Gastroesophageal sphincter (tissue), 4 donors: ENCODE results near the gene ST6GALNAC3. TPM values are rescaled to one million over a fixed set of nuclear protein-coding genes. Genes with fewer than 3 reads are reported as not detected.

Experiments
- ATAC-seq: fragments of 150-250 bp; one replicate; pipeline ENCODE4 v1.9.1; 2016; ENCODE audit warnings: mild to moderate bottlenecking, moderate library complexity
- H3K27ac ChIP-seq, 4 donors: fragments of 200-600 bp; sonication (generic) in 3 of 4; 1 replicate in 3 of 4; 2 replicates in 1 of 4; pipeline ENCODE4 v1.5.1; 2016 to 2019
- H3K27me3 ChIP-seq: fragments of 200-600 bp; sonication (generic); one replicate; pipeline ENCODE4 v1.5.1; 2019
- H3K36me3 ChIP-seq, 2 donors: fragments of 200-600 bp; sonication (generic); one replicate each; pipeline ENCODE4 v1.5.1; 2019; ENCODE audit warnings: control low read depth in 1 of 2
- H3K4me1 ChIP-seq, 3 donors: fragments of 200-600 bp; sonication (generic); 1 replicate in 2 of 3; 2 replicates in 1 of 3; pipeline ENCODE4 v1.5.1; 2016 to 2019; ENCODE audit warnings: control low read depth in 2 of 3
- H3K4me3 ChIP-seq, 2 donors: fragments of 200-600 bp; sonication (generic); one replicate each; pipeline ENCODE4 v1.5.1; 2019; ENCODE audit warnings: mild to moderate bottlenecking in 1 of 2, moderate library complexity in 1 of 2
- H3K9me3 ChIP-seq, 3 donors: fragments of 200-600 bp; sonication (generic); one replicate each; pipeline ENCODE4 v1.5.1; 2017 to 2019; ENCODE audit warnings: control low read depth in 2 of 3
- EP300 ChIP-seq: sonication (generic); formaldehyde crosslinking; IDR thresholded peaks from one replicate; pipeline ENCODE4 v1.6.1; 2017; ENCODE audit warnings: antibody characterized with exemption, mild to moderate bottlenecking
- POLR2A ChIP-seq, 2 donors: fragments of 450-650 bp; IDR thresholded peaks; one replicate each; pipeline ENCODE4 v1.6.1; 2017; ENCODE audit warnings: antibody characterized with exemption in 2 of 2, mild to moderate bottlenecking in 2 of 2, moderate library complexity in 1 of 2
- POLR2AphosphoS5 ChIP-seq: sonication (generic); formaldehyde crosslinking; IDR thresholded peaks from one replicate; pipeline ENCODE4 v1.6.1; 2017; ENCODE audit warnings: antibody characterized with exemption
- WGBS, 2 donors: methylation state at CpG; one replicate each; pipeline ENCODE4 v1.1.5; 2018; ENCODE audit warnings: low coverage in 1 of 2; 5-methylcytosine and 5-hydroxymethylcytosine counted together
- total RNA-seq, 4 donors: library from RNA; depleted of rRNA; stranded (reverse); fragments of >200 nt; gene quantifications; one replicate each; pipeline ENCODE4 v1.1.0, GENCODE V29; 2016
- TF ChIP-seq, protein P1 (sequence below), 4 experiments: fragments of 200-600 bp in 2 of 4; fragments of 450-650 bp in 2 of 4; sonication (generic) in 1 of 4; IDR thresholded peaks; one replicate each; pipeline ENCODE4 v1.5.1; 2017 to 2019; ENCODE audit warnings: antibody characterized with exemption in 4 of 4, mild to moderate bottlenecking in 2 of 4, moderate library complexity in 2 of 4

The ST6GALNAC3 gene
- total RNA-seq, 4 donors from 2014 or later = 2.8 to 10.6 (median 3.3) TPM

DNA sequence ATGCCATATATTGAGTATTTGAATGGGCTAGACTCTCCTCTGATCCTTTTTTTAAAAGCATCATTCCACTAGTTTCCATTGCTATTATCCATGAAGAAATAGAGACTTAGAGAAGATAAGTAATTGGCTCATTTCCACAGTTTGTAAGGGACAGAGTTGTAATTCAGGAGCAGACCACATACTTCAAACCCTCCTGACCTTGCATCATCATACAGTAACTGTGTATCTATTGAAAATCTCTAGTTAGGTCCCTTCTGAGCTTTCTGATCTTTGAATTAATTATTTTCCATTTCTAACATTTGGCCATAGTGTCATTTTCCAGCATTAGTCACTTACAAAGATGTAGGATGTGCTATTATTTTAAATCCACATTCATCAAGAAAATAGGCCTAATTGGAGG is 406.3 kb downstream of the ST6GALNAC3 start:
- TF ChIP-seq EP300 (no peak), POLR2AphosphoS5 (no peak), POLR2A (IDR thresholded peaks at IDR 0.05) (no peak)
- TF ChIP-seq, protein P1, sequence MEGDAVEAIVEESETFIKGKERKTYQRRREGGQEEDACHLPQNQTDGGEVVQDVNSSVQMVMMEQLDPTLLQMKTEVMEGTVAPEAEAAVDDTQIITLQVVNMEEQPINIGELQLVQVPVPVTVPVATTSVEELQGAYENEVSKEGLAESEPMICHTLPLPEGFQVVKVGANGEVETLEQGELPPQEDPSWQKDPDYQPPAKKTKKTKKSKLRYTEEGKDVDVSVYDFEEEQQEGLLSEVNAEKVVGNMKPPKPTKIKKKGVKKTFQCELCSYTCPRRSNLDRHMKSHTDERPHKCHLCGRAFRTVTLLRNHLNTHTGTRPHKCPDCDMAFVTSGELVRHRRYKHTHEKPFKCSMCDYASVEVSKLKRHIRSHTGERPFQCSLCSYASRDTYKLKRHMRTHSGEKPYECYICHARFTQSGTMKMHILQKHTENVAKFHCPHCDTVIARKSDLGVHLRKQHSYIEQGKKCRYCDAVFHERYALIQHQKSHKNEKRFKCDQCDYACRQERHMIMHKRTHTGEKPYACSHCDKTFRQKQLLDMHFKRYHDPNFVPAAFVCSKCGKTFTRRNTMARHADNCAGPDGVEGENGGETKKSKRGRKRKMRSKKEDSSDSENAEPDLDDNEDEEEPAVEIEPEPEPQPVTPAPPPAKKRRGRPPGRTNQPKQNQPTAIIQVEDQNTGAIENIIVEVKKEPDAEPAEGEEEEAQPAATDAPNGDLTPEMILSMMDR (IDR thresholded peaks at IDR 0.05) = no peak
- Histone ChIP-seq H3K4me1 (no peaks in the 10 kb centered on the region), H3K9me3 (no peaks in the 10 kb centered on the region), H3K27me3 (no peaks in the 10 kb centered on the region), H3K36me3 (no peaks in the 10 kb centered on the region), H3K27ac (no peak overlapping the region), H3K4me3 (no peak overlapping the region)
- ATAC-seq = no peak

DNA sequence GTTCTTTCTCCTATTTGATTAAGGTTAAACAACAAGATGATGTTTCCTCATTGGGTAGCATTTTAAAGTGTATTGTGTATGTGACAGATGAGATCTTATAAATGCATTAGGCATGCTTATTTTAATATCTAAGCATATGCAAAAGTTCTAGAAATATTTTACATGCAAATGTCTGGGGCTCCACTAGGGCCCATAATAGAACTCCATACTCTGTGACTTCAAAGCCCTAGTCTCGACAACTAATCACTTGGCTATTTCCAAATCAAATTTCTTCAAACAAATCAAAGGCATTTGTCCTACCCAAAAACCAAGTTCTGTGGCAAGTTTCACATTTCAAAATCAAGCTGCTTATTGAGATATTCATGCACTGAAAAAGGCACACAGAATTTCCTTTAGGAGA is 407.1 kb downstream of the ST6GALNAC3 start:
- no peak for ATAC-seq
- H3K27ac ChIP-seq = no peak overlapping the region
- WGBS, 2 donors = 92 to 100% methylated on average over 1 of the region's 1 CpG
- H3K36me3 ChIP-seq = no peaks in the 10 kb centered on the region
- H3K4me1 ChIP-seq = no peaks in the 10 kb centered on the region
- no peak overlapping the region for H3K4me3 ChIP-seq
- TF ChIP-seq POLR2AphosphoS5 (no peak), EP300 (no peak), POLR2A (IDR thresholded peaks at IDR 0.05) (no peak)
- TF ChIP-seq, protein P1 (IDR thresholded peaks at IDR 0.05) = no peak
- no peaks in the 10 kb centered on the region for H3K9me3 ChIP-seq
- no peaks in the 10 kb centered on the region for H3K27me3 ChIP-seq

DNA sequence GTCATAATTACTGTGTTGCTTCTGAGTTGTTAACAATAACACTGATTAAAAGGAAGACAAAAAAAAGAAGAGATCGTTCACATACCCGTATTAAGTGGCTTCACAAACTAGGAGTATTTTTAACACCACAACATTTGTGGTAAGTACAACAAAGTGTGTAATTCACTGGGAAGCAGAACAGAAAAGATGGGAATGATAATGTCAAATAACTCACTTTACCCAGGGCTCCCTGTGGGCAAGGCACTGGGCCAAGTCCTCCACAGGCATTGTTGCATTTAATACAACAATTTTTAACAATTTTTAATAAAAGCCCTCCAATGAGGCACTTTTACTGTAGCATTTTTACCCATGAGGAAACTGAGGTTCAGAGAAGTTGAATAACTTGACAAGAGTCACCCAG is 407.7 kb downstream of the ST6GALNAC3 start:
- Histone ChIP-seq H3K27me3 (no peaks in the 10 kb centered on the region), H3K4me1 (no peaks in the 10 kb centered on the region), H3K4me3 (no peak overlapping the region), H3K36me3 (no peaks in the 10 kb centered on the region), H3K9me3 (no peaks in the 10 kb centered on the region), H3K27ac (no peak overlapping the region)
- WGBS, 2 donors = 33 to 63% methylated on average over 2 of the region's 2 CpGs
- TF ChIP-seq POLR2AphosphoS5 (no peak), EP300 (no peak), POLR2A (IDR thresholded peaks at IDR 0.05) (no peak)
- TF ChIP-seq, protein P1 (IDR thresholded peaks at IDR 0.05) = no peak
- ATAC-seq = no peak

DNA sequence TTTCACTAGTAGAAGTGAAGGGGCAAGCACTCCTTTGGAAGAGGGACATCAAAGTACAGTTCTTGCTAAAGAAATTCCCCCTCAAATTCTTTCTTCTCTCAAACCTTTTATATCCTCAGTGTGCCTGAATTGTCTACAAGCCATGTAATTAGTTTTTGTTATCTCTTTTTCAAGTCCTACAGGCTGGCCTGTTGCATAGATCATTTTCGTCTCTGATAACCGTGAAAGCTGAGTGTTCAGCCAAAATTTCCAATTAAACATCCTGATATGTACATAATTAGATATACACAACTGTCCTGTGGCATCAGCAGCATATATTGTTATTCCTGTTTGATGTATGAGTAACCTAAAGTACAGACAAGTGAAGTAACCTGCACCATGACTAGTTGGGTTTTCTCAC is 417.2 kb downstream of the ST6GALNAC3 start:
- no peaks in the 10 kb centered on the region for H3K27me3 ChIP-seq
- H3K9me3 ChIP-seq = no peaks in the 10 kb centered on the region
- WGBS, 2 donors = 94% methylated on average over 2 of the region's 2 CpGs; no CpG with 5 or more reads in 1 of the 2 donors
- H3K4me3 ChIP-seq = no peak overlapping the region
- no peaks in the 10 kb centered on the region for H3K36me3 ChIP-seq
- H3K27ac ChIP-seq = no peak overlapping the region
- no peaks in the 10 kb centered on the region for H3K4me1 ChIP-seq
- no peak for ATAC-seq
- TF ChIP-seq EP300 (no peak), POLR2AphosphoS5 (no peak), POLR2A (IDR thresholded peaks at IDR 0.05) (no peak)
- TF ChIP-seq, protein P1 (IDR thresholded peaks at IDR 0.05) = no peak

DNA sequence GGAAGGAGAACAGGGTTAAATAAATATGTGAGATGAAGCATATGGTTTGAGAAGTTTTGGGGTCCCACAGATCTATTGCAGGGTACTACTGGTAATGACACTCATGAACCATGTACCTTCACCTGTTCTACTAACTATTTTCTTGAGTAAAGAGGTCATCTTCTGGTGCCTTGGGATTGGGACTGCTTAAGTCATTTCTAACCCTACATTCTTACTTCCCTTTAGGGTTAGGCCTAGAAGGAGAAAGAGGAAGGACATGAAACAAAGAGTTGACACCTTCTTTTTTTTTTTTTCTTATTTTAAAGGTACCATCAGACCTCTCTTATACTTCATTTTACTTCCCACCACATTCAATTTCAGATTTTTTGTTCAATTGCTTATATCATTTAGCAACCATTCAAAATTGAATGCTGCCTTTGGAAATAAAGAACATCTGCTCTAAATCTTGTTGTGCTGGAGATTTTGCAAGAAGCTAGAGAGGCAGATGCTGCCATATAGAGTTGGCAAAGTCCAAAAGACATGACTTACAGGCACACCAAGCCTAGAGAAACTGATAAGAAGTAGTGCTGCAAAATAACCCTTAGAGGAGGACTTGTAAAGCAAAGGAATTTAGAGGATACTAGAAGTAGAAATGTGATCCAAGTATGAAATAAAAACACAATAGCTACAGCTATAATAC is 418.3 kb downstream of the ST6GALNAC3 start:
- H3K27ac ChIP-seq = no peak overlapping the region
- H3K27me3 ChIP-seq = no peaks in the 10 kb centered on the region
- no peak for ATAC-seq
- H3K4me1 ChIP-seq = no peaks in the 10 kb centered on the region
- H3K4me3 ChIP-seq = no peak overlapping the region
- no peaks in the 10 kb centered on the region for H3K9me3 ChIP-seq
- TF ChIP-seq POLR2A (IDR thresholded peaks at IDR 0.05) = no peak
- no peaks in the 10 kb centered on the region for H3K36me3 ChIP-seq
